Measurements from ENCODE around the gene CEP85. TPM values are rescaled to one million over a fixed set of nuclear protein-coding genes. Genes with fewer than 3 reads are reported as not detected.
"Not testable (repeated sequence)": the region's sequence is repeated elsewhere in the genome, so short reads cannot be mapped to it uniquely, and the experiment has no call there.

The CEP85 gene
- total RNA-seq, 4 donors from 2014 or later, result 7.5 to 14.7 (median 12.5) TPM

- 24 to 30% methylated on average over 6 of the region's 6 CpGs for WGBS, 2 donors
- H3K27me3 ChIP-seq, result no peaks in the 10 kb centered on the region
- H3K4me3 ChIP-seq, result no peak overlapping the region
- H3K4me1 ChIP-seq, result peaks cover 6 to 23% (median 8%) of the 10 kb centered on the region in 3 donors
- DNase-seq, result no peak
- H3K27ac ChIP-seq, result peak overlapping the region in 3 of 4 donors; percentile 11 to 86 (median 70)
- TF ChIP-seq, protein P1, sequence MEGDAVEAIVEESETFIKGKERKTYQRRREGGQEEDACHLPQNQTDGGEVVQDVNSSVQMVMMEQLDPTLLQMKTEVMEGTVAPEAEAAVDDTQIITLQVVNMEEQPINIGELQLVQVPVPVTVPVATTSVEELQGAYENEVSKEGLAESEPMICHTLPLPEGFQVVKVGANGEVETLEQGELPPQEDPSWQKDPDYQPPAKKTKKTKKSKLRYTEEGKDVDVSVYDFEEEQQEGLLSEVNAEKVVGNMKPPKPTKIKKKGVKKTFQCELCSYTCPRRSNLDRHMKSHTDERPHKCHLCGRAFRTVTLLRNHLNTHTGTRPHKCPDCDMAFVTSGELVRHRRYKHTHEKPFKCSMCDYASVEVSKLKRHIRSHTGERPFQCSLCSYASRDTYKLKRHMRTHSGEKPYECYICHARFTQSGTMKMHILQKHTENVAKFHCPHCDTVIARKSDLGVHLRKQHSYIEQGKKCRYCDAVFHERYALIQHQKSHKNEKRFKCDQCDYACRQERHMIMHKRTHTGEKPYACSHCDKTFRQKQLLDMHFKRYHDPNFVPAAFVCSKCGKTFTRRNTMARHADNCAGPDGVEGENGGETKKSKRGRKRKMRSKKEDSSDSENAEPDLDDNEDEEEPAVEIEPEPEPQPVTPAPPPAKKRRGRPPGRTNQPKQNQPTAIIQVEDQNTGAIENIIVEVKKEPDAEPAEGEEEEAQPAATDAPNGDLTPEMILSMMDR (IDR thresholded peaks at IDR 0.05), result no peak
- no peak for TF ChIP-seq POLR2A (IDR thresholded peaks at IDR 0.05)
- no peaks in the 10 kb centered on the region for H3K36me3 ChIP-seq
- no peaks in the 10 kb centered on the region for H3K9me3 ChIP-seq
- intact Hi-C loops (cut with DNase I), result no loop called here
These were observed 73.4 kb downstream of the CEP85 start for GRCh38 chr1:26307363-26307781.

DNA sequence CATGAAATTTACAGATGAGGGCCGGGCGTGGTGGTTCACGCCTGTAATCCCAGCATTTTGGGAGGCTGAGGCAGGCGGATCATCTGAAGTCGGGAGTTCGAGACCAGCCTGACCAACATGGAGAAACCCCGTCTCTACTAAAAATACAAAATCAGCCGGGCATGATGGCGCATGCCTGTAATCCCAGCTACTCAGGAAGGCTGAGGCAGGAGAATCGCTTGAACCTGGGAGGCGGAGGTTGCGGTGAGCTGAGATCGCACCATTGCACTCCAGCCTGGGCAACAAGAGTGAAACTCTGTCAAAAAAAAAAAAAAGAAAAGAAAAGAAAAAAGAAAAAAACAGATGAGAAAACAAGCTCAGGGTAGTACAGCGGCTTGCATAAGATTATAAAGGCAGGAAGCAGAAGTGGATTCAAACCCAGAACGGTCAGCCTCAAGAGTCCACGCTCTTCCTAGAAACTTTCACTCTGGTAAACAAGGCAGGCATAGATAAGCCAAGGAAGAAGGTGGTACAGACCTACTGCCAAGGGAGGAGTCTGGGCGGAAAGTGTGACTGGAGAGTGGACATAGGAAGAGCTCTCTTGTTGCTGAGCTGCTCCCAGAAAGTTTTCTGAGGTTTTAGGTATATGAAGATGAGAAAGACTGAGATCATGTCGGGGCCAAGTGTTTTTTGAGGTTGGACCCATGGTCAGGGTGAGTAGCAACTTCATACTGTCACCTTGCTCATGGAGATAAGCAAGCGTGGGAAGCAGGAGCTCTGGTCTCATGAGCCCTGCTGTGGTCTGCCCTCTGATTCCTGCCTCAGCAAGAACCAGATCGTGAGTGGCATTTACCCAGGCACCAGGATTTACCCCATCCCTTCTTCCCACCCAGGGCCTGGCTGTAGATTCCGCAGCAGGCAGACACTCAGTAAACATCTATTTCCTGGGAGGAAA, 74.2 kb downstream of the CEP85 start:
- intact Hi-C loops (cut with DNase I); H3K36me3 ChIP-seq; H3K4me3 ChIP-seq; H3K27me3 ChIP-seq; H3K9me3 ChIP-seq; DNase-seq: not testable (repeated sequence)
- 71 to 76% methylated on average over 18 to 21 of the region's 21 CpGs for WGBS, 2 donors
- Histone ChIP-seq H3K4me1 (peaks cover 6 to 19% (median 8%) of the 10 kb centered on the region in 3 donors), H3K27ac (peak overlapping the region in 1 of 4 donors; percentile 19)

DNA sequence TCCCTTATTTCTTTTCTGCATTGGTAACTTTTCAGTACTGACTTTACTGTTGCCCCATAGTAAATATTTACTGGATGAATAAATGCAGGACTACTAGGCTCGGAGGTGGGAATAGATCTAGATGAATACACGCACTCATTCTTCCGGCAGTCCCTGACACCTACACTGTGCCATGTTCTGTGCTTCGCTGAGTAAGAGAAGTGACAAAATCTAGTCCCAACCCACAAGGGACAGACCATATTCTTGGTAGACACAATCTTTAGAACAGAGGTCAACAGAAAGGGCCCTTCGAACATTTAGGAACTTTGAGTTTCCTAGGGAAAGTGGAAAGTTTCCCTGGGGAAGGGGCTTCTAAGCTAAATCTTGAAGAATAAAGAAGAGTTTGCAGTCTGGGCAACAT, 80.5 kb downstream of the CEP85 start:
- H3K4me1 ChIP-seq, result peaks cover 0 to 23% (median 0%) of the 10 kb centered on the region in 3 donors
- intact Hi-C loops (cut with DNase I), result loop anchor here (10.0 kb wide), 1 partner anchor 150 kb away; the partner anchor contains the start of genes C1orf232 and ZNF593
- H3K4me3 ChIP-seq, result no peak overlapping the region
- H3K27me3 ChIP-seq, result no peaks in the 10 kb centered on the region
- H3K27ac ChIP-seq, result no peak overlapping the region
- H3K9me3 ChIP-seq, result no peaks in the 10 kb centered on the region
- TF ChIP-seq, protein P1 (IDR thresholded peaks at IDR 0.05), result no peak
- no peak for TF ChIP-seq POLR2A (IDR thresholded peaks at IDR 0.05)
- peaks cover 0 to 2% (median 0%) of the 10 kb centered on the region in 3 donors for H3K36me3 ChIP-seq
- DNase-seq, result no peak
- WGBS, 2 donors, result 75 to 85% methylated on average over 5 of the region's 5 CpGs

DNA sequence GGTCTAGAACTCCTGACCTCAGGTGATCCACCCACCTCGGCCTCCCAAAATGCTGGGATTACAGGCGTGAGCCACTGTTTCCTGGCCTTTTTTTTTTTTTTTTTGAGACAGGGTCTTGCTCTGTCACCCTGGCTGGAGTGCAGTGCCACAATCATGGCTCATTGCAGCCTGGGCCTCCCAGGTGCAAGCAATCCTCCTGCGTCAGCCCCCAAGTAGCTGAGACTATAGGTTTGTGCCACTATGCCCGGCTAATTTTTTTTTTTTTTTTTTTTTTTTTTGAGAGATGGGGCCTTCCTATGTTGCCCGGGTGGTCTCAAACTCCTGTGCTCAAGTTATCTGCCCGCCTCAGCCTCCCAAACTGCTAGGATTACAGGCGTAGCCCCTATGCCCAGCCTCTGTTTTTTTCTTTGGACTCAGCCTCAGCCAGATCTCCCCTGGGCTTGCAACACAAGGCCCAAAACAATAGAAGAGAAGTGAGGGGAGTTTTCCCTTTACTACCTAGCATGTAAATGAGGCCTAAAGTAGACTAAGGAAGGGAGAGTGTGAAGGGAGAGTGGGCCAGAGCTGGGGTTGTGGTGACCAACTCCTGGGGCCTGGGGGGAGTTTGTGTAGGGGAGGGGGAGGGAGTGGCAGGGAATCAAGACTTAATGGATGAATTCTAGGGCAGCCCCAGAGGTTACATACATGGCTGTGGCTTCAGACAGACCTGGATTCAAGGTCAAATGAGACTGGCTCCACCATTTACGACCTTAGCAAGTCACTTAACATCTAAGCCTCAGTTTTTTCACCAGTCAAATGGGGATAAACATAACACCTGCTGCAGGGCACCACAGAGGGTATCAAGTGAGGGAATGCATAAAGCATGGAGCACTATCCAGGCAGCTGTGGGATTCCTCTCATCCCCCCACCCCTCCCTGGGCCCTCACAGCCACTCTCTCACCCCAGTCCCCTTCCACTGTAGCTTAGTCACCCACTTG, 82.2 kb downstream of the CEP85 start:
- Histone ChIP-seq H3K27ac (no peak overlapping the region), H3K4me3 (no peak overlapping the region), H3K27me3 (no peaks in the 10 kb centered on the region), H3K9me3 (no peaks in the 10 kb centered on the region), H3K4me1 (peaks cover 0 to 34% (median 4%) of the 10 kb centered on the region in 3 donors), H3K36me3 (peaks cover 0 to 18% (median 4%) of the 10 kb centered on the region in 3 donors)
- no peak for DNase-seq
- 79 to 86% methylated on average over 7 to 8 of the region's 8 CpGs for WGBS, 2 donors
- intact Hi-C loops (cut with DNase I), result loop anchor here (10.0 kb wide), 1 partner anchor 151 kb away; the partner anchor contains the start of genes C1orf232 and ZNF593
- TF ChIP-seq, protein P1 (IDR thresholded peaks at IDR 0.05), result no peak

DNA sequence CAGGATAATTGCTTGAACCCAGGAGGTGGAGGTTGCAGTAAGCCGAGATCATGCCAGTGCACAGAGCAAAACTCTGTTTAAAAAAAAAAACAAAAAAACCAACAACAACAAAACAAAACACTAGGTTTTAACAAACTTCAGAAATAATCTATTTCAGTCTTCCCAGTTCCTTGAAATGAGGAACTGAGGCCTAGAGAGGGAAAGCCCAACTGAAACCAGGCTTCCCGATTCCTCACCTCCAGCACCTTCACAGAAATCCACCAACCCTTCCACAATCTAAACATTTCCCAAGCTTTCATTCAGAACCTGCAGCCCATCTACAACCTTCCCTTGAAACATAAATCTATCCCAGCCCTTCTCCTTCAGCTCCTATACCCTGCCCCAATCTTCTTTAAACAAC, 83.1 kb downstream of the CEP85 start:
- Histone ChIP-seq H3K4me3 (no peak overlapping the region), H3K9me3 (no peaks in the 10 kb centered on the region), H3K36me3 (peaks cover 0 to 28% (median 8%) of the 10 kb centered on the region in 3 donors), H3K27ac (peak overlapping the region in 2 of 4 donors; percentile 33 to 58), H3K4me1 (peaks cover 0 to 43% (median 10%) of the 10 kb centered on the region in 3 donors), H3K27me3 (no peaks in the 10 kb centered on the region)
- intact Hi-C loops (cut with DNase I), result loop anchor here (10.0 kb wide), 1 partner anchor 152 kb away; the partner anchor contains the start of genes C1orf232 and ZNF593
- DNase-seq, result no peak
- 74 to 83% methylated on average over 2 of the region's 2 CpGs for WGBS, 2 donors
- TF ChIP-seq, protein P1 (IDR thresholded peaks at IDR 0.05), result no peak
- TF ChIP-seq POLR2A (IDR thresholded peaks at IDR 0.05), result no peak

Data from esophagus squamous epithelium (tissue), 5 donors.